ENCODE data around the gene ZNF808.

DNA sequence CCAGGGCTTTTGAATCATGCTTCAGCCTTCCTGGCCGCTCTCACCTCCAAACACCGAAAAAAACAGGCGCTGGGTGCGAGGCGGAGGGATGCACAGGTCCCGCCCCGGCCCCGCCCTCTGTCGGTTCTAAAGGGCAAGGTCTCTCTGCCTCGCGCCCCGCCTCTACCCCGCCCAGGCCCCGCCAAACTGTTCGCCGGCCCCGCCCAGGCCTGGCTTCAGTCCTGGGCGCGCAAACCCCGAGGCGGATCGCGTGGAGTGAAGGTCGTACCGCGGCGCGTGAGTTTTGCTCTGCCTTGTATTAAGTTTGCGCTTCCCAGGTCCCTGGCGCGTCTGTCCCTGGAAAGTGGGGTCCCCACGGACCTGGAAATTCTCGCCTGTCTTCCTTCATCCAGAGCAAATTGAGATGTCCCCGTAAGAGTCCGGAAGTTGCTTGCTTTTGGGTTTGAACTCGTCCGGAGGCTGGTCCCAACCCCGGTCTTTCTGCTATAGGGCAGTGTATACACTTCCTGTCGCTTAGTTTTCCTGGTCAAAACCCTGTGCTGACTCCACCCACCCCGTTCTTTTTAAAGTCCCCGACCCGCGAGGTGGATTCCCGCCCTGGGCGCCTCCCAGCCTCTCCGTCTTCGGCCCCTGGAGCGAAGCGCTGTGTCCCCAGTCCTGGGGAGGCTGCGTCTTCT, 8.4 kb downstream of the ZNF808 start:
- TF ChIP-seq, protein P1, sequence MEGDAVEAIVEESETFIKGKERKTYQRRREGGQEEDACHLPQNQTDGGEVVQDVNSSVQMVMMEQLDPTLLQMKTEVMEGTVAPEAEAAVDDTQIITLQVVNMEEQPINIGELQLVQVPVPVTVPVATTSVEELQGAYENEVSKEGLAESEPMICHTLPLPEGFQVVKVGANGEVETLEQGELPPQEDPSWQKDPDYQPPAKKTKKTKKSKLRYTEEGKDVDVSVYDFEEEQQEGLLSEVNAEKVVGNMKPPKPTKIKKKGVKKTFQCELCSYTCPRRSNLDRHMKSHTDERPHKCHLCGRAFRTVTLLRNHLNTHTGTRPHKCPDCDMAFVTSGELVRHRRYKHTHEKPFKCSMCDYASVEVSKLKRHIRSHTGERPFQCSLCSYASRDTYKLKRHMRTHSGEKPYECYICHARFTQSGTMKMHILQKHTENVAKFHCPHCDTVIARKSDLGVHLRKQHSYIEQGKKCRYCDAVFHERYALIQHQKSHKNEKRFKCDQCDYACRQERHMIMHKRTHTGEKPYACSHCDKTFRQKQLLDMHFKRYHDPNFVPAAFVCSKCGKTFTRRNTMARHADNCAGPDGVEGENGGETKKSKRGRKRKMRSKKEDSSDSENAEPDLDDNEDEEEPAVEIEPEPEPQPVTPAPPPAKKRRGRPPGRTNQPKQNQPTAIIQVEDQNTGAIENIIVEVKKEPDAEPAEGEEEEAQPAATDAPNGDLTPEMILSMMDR (conservative IDR thresholded peaks at IDR 0.05; ENCODE audit: low read depth, low read length): no peak
- TF ChIP-seq RCOR1 (IDR thresholded peaks at IDR 0.05; ENCODE audit: insufficient replicate concordance, low read length): no peak
- TF ChIP-seq, protein P2, sequence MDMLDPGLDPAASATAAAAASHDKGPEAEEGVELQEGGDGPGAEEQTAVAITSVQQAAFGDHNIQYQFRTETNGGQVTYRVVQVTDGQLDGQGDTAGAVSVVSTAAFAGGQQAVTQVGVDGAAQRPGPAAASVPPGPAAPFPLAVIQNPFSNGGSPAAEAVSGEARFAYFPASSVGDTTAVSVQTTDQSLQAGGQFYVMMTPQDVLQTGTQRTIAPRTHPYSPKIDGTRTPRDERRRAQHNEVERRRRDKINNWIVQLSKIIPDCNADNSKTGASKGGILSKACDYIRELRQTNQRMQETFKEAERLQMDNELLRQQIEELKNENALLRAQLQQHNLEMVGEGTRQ (IDR thresholded peaks at IDR 0.05; ENCODE audit: low read depth, low read length): no peak
- no peak for TF ChIP-seq POLR2A (IDR thresholded peaks at IDR 0.05; ENCODE audit: low read depth, low read length)
- TF ChIP-seq SMC3 (IDR thresholded peaks at IDR 0.05; ENCODE audit: low read depth, low read length): no peak
- no peak for TF ChIP-seq CEBPB (IDR thresholded peaks at IDR 0.05; ENCODE audit: low read depth, low read length)
- TF ChIP-seq, protein P3, sequence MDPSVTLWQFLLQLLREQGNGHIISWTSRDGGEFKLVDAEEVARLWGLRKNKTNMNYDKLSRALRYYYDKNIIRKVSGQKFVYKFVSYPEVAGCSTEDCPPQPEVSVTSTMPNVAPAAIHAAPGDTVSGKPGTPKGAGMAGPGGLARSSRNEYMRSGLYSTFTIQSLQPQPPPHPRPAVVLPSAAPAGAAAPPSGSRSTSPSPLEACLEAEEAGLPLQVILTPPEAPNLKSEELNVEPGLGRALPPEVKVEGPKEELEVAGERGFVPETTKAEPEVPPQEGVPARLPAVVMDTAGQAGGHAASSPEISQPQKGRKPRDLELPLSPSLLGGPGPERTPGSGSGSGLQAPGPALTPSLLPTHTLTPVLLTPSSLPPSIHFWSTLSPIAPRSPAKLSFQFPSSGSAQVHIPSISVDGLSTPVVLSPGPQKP (IDR thresholded peaks at IDR 0.05; ENCODE audit: borderline replicate concordance, low read depth, low read length): no peak
- TF ChIP-seq BHLHE40 (IDR thresholded peaks at IDR 0.05; ENCODE audit: low read depth, low read length): no peak
- TF ChIP-seq MXI1 (IDR thresholded peaks at IDR 0.05; ENCODE audit: borderline replicate concordance, low read depth, low read length): peak; percentile 82; the same call in 1 of the 2 replicates
- TF ChIP-seq CHD1 (IDR thresholded peaks at IDR 0.05; ENCODE audit: low read depth, low read length): no peak
- no peak for TF ChIP-seq NFE2L2 (IDR thresholded peaks at IDR 0.05; ENCODE audit: low read depth, low read length)
- TF ChIP-seq RAD21 (IDR thresholded peaks at IDR 0.05; ENCODE audit: low read length): no peak
- no peak for TF ChIP-seq MAFK (IDR thresholded peaks at IDR 0.05; ENCODE audit: low read depth, low read length)

Data from IMR-90 (cell line).